Lower lobe of right lung (tissue), 2 donors: ENCODE measurements around the gene RGP1. TPM values are rescaled to one million over a fixed set of nuclear protein-coding genes. Genes with fewer than 3 reads are reported as not detected.

Source experiments
- ATAC-seq, 2 donors: fragments of 200-7000 bp; cut with Tn5 transposase; one replicate each; pipeline ENCODE4 v1.9.1; 2020 to 2022; ENCODE audit warnings: mild to moderate bottlenecking in 2 of 2, moderate library complexity in 2 of 2
- DNase-seq: peaks from one replicate; pipeline ENCODE4 v3.0.0-alpha.2; 2020
- H3K27ac ChIP-seq: fragments of 200-600 bp; one replicate; pipeline ENCODE4 v1.8.0; 2022
- H3K27me3 ChIP-seq: fragments of 200-600 bp; one replicate; pipeline ENCODE4 v1.8.0; 2022; ENCODE audit warnings: low read depth
- H3K36me3 ChIP-seq: fragments of 200-600 bp; one replicate; pipeline ENCODE4 v1.8.0; 2022; ENCODE audit warnings: mild to moderate bottlenecking
- H3K4me1 ChIP-seq: fragments of 200-600 bp; one replicate; pipeline ENCODE4 v1.8.0; 2022
- H3K4me3 ChIP-seq: fragments of 200-600 bp; one replicate; pipeline ENCODE4 v1.8.0; 2022; ENCODE audit warnings: mild to moderate bottlenecking
- H3K9me3 ChIP-seq: fragments of 200-600 bp; one replicate; pipeline ENCODE4 v1.8.0; 2022
- intact Hi-C: fragments of 100-400 bp; cut with DNase I; formaldehyde crosslinking; loops from one replicate; pipeline ENCODE4 v1.11.0; 2022
- total RNA-seq: library from RNA; stranded (reverse); fragmentation: NEBNext Ultra II Directional; extraction: Animal tissue kit (Norgen Biotek cat#: 25700); gene quantifications from one replicate; pipeline ENCODE4 v1.2.1, GENCODE V29; 2021
- TF ChIP-seq, protein P1 (sequence below): fragments of 200-600 bp; IDR thresholded peaks from one replicate; pipeline ENCODE4 v1.8.0; 2022; ENCODE audit warnings: antibody characterized with exemption, mild to moderate bottlenecking
- donor health status: DM: no; HTN: yes; CAD: no; lungs with severe emphysema.

The RGP1 gene
- total RNA-seq, 1 donor from 2014 or later = 29.6 TPM

DNA sequence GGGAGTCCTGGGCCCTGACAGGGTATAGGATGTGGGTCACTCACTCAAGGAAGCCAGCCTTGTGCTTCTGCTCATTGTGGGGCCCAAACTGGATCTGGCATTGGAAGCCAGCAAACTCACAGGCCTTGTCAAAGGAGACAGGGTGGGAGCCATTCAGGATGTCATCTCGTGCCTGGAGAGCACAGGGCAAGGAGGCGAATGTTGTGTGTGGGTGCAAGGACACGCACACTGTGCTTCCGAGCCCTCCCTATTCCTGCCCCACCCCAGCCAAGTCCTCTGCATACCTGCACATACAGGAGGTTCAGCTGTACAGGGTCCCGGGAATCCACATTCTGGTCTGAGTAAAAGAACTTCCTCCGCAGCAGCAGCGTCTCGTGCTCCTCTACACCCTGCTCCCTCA, 25.2 kb upstream of the RGP1 start:
- intact Hi-C loops = no loop called here
- TF ChIP-seq, protein P1, sequence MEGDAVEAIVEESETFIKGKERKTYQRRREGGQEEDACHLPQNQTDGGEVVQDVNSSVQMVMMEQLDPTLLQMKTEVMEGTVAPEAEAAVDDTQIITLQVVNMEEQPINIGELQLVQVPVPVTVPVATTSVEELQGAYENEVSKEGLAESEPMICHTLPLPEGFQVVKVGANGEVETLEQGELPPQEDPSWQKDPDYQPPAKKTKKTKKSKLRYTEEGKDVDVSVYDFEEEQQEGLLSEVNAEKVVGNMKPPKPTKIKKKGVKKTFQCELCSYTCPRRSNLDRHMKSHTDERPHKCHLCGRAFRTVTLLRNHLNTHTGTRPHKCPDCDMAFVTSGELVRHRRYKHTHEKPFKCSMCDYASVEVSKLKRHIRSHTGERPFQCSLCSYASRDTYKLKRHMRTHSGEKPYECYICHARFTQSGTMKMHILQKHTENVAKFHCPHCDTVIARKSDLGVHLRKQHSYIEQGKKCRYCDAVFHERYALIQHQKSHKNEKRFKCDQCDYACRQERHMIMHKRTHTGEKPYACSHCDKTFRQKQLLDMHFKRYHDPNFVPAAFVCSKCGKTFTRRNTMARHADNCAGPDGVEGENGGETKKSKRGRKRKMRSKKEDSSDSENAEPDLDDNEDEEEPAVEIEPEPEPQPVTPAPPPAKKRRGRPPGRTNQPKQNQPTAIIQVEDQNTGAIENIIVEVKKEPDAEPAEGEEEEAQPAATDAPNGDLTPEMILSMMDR = no peak
- Histone ChIP-seq H3K4me1 (peaks cover 32% of the 10 kb centered on the region), H3K27ac (no peak overlapping the region), H3K27me3 (no peaks in the 10 kb centered on the region), H3K4me3 (no peak overlapping the region), H3K36me3 (peaks cover 79% of the 10 kb centered on the region), H3K9me3 (no peaks in the 10 kb centered on the region)
- DNase-seq = no peak
- ATAC-seq = no peak

GRCh38 chr9:35725362-35725761, 23.7 kb upstream of the RGP1 start:
- Histone ChIP-seq H3K27ac (no peak overlapping the region), H3K4me3 (no peak overlapping the region), H3K27me3 (no peaks in the 10 kb centered on the region), H3K4me1 (peaks cover 47% of the 10 kb centered on the region), H3K36me3 (peaks cover 65% of the 10 kb centered on the region), H3K9me3 (no peaks in the 10 kb centered on the region)
- DNase-seq (no peak), ATAC-seq (no peak)
- intact Hi-C loops = no loop called here
- TF ChIP-seq, protein P1 = no peak

DNA sequence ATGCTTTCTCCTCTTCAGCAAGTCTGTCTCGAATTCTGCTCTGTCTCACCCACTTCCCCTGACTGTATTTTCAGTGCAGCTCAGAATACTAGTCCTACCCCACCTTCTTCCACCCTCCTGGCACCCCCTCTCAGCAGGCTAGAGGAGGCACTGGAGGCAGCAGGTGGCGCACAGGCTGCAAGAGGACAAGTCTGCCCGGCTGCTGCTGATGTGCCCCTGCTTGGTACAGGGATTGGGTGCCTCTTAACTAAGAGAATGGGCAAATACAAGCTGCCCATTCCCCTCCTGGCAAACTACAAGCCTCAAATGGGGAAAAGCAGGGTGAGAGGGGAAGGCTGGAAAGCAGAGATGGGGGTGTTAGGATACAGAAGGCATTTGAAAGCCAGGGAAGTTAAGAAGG, 22.2 kb upstream of the RGP1 start:
- intact Hi-C loops = no loop called here
- peaks cover 55% of the 10 kb centered on the region for H3K4me1 ChIP-seq
- TF ChIP-seq, protein P1 = no peak
- peak overlapping the region; percentile 71 for H3K27ac ChIP-seq
- peaks cover 49% of the 10 kb centered on the region for H3K36me3 ChIP-seq
- no peaks in the 10 kb centered on the region for H3K9me3 ChIP-seq
- peak overlapping the region; percentile 84 for H3K4me3 ChIP-seq
- peak; percentile 50 to 51 for ATAC-seq
- DNase-seq = peak; percentile 68
- no peaks in the 10 kb centered on the region for H3K27me3 ChIP-seq

- peaks cover 55% of the 10 kb centered on the region for H3K4me1 ChIP-seq
- TF ChIP-seq, protein P1 = no peak
- H3K4me3 ChIP-seq = peak overlapping the region; percentile 84
- H3K27ac ChIP-seq = peak overlapping the region; percentile 71
- H3K27me3 ChIP-seq = no peaks in the 10 kb centered on the region
- no peaks in the 10 kb centered on the region for H3K9me3 ChIP-seq
- peaks cover 42% of the 10 kb centered on the region for H3K36me3 ChIP-seq
- DNase-seq (no peak), ATAC-seq (no peak)
- intact Hi-C loops = no loop called here
Observed at GRCh38 chr9:35727676-35728040, 21.4 kb upstream of the RGP1 start.

DNA sequence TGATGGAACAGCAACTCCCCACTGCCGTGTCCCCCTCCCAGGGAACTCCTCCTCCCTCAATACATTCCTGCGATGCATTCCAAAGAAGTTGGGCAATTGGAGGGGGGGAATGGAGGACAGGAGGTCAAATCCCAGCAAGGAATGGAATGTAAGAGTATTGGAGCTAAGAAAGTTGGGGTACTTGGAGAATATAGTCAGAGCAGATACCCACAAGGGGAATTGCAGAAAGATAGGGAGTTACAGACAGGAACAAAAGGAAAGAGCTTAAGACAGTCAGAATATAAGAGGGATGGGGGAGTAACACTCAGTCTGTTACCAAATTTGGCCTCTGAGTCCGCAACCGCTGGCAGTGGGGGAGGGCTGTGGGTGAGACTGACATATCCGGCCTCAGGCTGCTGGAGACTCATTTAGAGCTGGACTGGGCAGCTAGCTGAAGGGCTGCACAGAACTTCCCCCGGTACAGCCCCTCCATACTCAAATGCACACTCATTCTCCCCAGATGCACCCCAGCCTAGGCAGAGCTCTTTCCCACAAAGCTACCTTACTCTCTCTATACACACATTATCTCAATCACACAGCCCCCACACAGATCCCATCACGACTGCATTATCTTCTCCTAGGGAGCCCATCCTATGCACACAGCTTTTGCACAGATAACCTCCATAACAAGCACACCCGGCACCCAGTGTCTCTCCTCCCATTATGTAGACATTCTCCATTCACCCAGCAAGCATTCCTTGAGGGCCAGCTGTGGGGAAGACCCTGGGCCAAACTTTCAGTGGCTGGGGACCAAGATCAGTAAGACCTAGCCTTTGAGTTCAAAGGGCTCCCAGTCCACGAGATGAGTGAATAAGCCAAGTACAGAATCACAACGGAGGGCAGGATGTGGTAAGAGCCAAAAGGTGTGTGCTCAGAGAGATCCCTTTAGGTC, 20.8 kb upstream of the RGP1 start:
- peaks cover 35% of the 10 kb centered on the region for H3K36me3 ChIP-seq
- H3K27me3 ChIP-seq = no peaks in the 10 kb centered on the region
- H3K9me3 ChIP-seq = no peaks in the 10 kb centered on the region
- peak overlapping the region; percentile 71 for H3K27ac ChIP-seq
- TF ChIP-seq, protein P1 = no peak
- peak in 1 of 2 donors; percentile 3 for ATAC-seq
- H3K4me3 ChIP-seq = peak overlapping the region; percentile 84
- H3K4me1 ChIP-seq = peaks cover 59% of the 10 kb centered on the region
- peak; percentile 74 for DNase-seq
- intact Hi-C loops = no loop called here
